ENCODE data around the gene AMZ1. TPM values are rescaled to one million over a fixed set of nuclear protein-coding genes. Genes with fewer than 3 reads are reported as not detected.
"Not testable (repeated sequence)": the region's sequence is repeated elsewhere in the genome, so short reads cannot be mapped to it uniquely, and the experiment has no call there.

AMZ1 gene
- total RNA-seq, 1 experiment from 2014 or later: 0.74 TPM

GRCh38 chr7:2723138-2723850, 35.3 kb downstream of the AMZ1 start:
- Histone ChIP-seq H4K91ac (ENCODE audit: insufficient read length, low read depth, low read length) (no peak overlapping the region), H3K9ac (ENCODE audit: extremely low read depth, insufficient read length, low read length) (no peak overlapping the region), H2BK12ac (ENCODE audit: insufficient read length, low read depth, low read length) (no peak overlapping the region), H3K23me2 (ENCODE audit: insufficient read length, low read depth, low read length, poor library complexity, severe bottlenecking) (no peaks in the 10 kb centered on the region), H2BK120ac (ENCODE audit: low read depth, low read length, poor library complexity, severe bottlenecking) (no peak overlapping the region), H2BK20ac (ENCODE audit: low read depth, low read length, poor library complexity, severe bottlenecking) (no peak overlapping the region), H3K18ac (ENCODE audit: insufficient read length, low read depth, low read length) (no peak overlapping the region), H4K5ac (ENCODE audit: insufficient read length, low read depth, low read length) (no peak overlapping the region), H3K27ac (ENCODE audit: insufficient read length, low read depth, low read length) (no peak overlapping the region), H3K79me1 (ENCODE audit: insufficient read depth, low read depth, low read length, poor library complexity, severe bottlenecking) (no peaks in the 10 kb centered on the region), H2BK15ac (ENCODE audit: low read depth, low read length) (no peak overlapping the region), H3K4ac (ENCODE audit: low read depth, low read length) (no peak overlapping the region), H4K8ac (replicated peaks; ENCODE audit: insufficient read length, low read depth, low read length) (no peak overlapping the region), H3K14ac (ENCODE audit: insufficient read depth, low read length) (no peak overlapping the region), H3K27me3 (ENCODE audit: insufficient read depth, low read length) (no peaks in the 10 kb centered on the region), H2AK5ac (ENCODE audit: insufficient read length, low read length) (no peak overlapping the region), H4K20me1 (ENCODE audit: control insufficient read depth, insufficient read depth, insufficient read length) (no peaks in the 10 kb centered on the region), H3K79me2 (ENCODE audit: insufficient read depth, low read length) (no peaks in the 10 kb centered on the region), H3K9me3 (ENCODE audit: control insufficient read depth, low read depth, low read length) (no peaks in the 10 kb centered on the region), H3T11ph (ENCODE audit: low read length) (no peak overlapping the region), H3K4me1 (ENCODE audit: insufficient read depth, low read length) (no peaks in the 10 kb centered on the region), H3K56ac (ENCODE audit: insufficient read length, low read depth, low read length) (no peak overlapping the region), H2AFZ (ENCODE audit: low read length) (no peak overlapping the region), H2BK5ac (ENCODE audit: insufficient read length, low read length) (no peak overlapping the region), H3K23ac (ENCODE audit: insufficient read length, low read depth, low read length) (no peak overlapping the region), H3K4me2 (ENCODE audit: insufficient read depth, insufficient read length, low read length) (no peak overlapping the region)
- H3K9me3 Mint-ChIP-seq: no peaks in the 10 kb centered on the region
- H3K36me3 Mint-ChIP-seq (ENCODE audit: insufficient read depth in 1 of 3, low read depth in 3 of 3): peaks cover 22 to 44% (median 36%) of the 10 kb centered on the region in 3 experiments; a peak in 6 of 7 replicates
- WGBS (ENCODE audit: extremely low coverage, insufficient read length, low lambda C conversion rate): no CpG with 5 or more reads among the region's 23 CpGs
- peaks cover 2 to 10% of the 10 kb centered on the region in 2 experiments; a peak in 3 of 4 replicates for H3K4me1 Mint-ChIP-seq
- H3K27me3 Mint-ChIP-seq (ENCODE audit: low read depth): no peaks in the 10 kb centered on the region
- TF ChIP-seq CTCF (conservative IDR thresholded peaks at IDR 0.05): no peak
- no peak for DNase-seq
- H3K4me3 Mint-ChIP-seq: no peak overlapping the region
- H3K27ac Mint-ChIP-seq: peak overlapping the region in 1 of 3 experiments; percentile 80; a peak in 1 of 7 replicates

GRCh38 chr7:2724036-2724435, 36.0 kb downstream of the AMZ1 start:
- not testable (repeated sequence) for H3K79me2 ChIP-seq (ENCODE audit: insufficient read depth, low read length); H4K5ac ChIP-seq (ENCODE audit: insufficient read length, low read depth, low read length); H3K27me3 ChIP-seq (ENCODE audit: insufficient read depth, low read length); H3K14ac ChIP-seq (ENCODE audit: insufficient read depth, low read length); H3T11ph ChIP-seq (ENCODE audit: low read length); H4K8ac ChIP-seq (replicated peaks; ENCODE audit: insufficient read length, low read depth, low read length); H3K4ac ChIP-seq (ENCODE audit: low read depth, low read length); H2BK5ac ChIP-seq (ENCODE audit: insufficient read length, low read length); H2AFZ ChIP-seq (ENCODE audit: low read length); H2BK15ac ChIP-seq (ENCODE audit: low read depth, low read length); H3K4me2 ChIP-seq (ENCODE audit: insufficient read depth, insufficient read length, low read length); H3K9ac ChIP-seq (ENCODE audit: extremely low read depth, insufficient read length, low read length); H3K23ac ChIP-seq (ENCODE audit: insufficient read length, low read depth, low read length); H2BK12ac ChIP-seq (ENCODE audit: insufficient read length, low read depth, low read length); H3K27me3 Mint-ChIP-seq (ENCODE audit: low read depth); H4K20me1 ChIP-seq (ENCODE audit: control insufficient read depth, insufficient read depth, insufficient read length); H2AK5ac ChIP-seq (ENCODE audit: insufficient read length, low read length); H3K23me2 ChIP-seq (ENCODE audit: insufficient read length, low read depth, low read length, poor library complexity, severe bottlenecking); H3K9me3 ChIP-seq (ENCODE audit: control insufficient read depth, low read depth, low read length); H3K79me1 ChIP-seq (ENCODE audit: insufficient read depth, low read depth, low read length, poor library complexity, severe bottlenecking); H4K91ac ChIP-seq (ENCODE audit: insufficient read length, low read depth, low read length); DNase-seq; H3K18ac ChIP-seq (ENCODE audit: insufficient read length, low read depth, low read length); H3K56ac ChIP-seq (ENCODE audit: insufficient read length, low read depth, low read length); H3K4me3 Mint-ChIP-seq; H2BK20ac ChIP-seq (ENCODE audit: low read depth, low read length, poor library complexity, severe bottlenecking); H3K4me1 ChIP-seq (ENCODE audit: insufficient read depth, low read length); H3K4me1 Mint-ChIP-seq; H2BK120ac ChIP-seq (ENCODE audit: low read depth, low read length, poor library complexity, severe bottlenecking); H3K27ac ChIP-seq (ENCODE audit: insufficient read length, low read depth, low read length); H3K9me3 Mint-ChIP-seq
- peaks cover 24 to 40% (median 33%) of the 10 kb centered on the region in 3 experiments; a peak in 6 of 7 replicates for H3K36me3 Mint-ChIP-seq (ENCODE audit: insufficient read depth in 1 of 3, low read depth in 3 of 3)
- H3K27ac Mint-ChIP-seq: peak overlapping the region in 1 of 3 experiments; percentile 53; a peak in 2 of 7 replicates
- no CpG with 5 or more reads among the region's 15 CpGs for WGBS (ENCODE audit: extremely low coverage, insufficient read length, low lambda C conversion rate)

Measured in H9 (cell line).